ENCODE data around the gene FAM221B.
A peak's percentile ranks its signal among the peaks of the same experiment; 100 is the strongest.

The FAM221B gene

DNA sequence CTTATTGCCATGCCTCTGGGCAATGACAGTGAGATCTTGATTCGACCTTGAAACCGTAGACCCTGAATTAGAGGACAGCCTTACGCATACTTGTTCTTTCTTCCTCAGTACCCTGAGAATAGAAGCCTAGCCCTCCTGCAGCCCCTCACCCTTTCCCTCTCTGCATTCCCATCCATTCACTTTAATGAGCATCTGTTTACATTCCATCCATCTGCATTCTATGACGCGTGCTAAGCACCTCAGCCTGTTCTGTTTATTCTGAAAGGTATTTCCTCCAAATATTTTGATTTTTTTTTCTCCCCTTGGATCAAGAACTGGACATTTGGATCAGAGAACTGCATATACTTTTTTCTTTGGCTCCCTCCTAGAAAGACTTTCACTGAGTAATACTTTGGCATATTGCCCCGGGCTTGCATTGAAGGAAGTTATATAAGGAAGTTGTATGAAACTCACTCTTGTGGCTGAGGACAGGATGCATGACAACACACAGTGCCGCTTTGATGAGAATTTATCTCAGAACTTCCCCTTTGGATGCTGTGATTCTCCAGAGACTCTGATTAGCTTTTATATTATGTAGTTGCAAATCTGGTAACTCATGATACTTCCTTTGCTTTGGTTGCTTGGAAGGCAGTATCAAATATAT lies 16.2 kb upstream of the FAM221B start:
- Histone ChIP-seq H3K4me1 (ENCODE audit: control insufficient read depth, low read depth, low read length) (peaks cover 19% of the 10 kb centered on the region), H3K9ac (ENCODE audit: low read length) (no peak overlapping the region), H3K36me3 (ENCODE audit: control insufficient read depth, low read depth, low read length) (no peaks in the 10 kb centered on the region), H3K27ac (ENCODE audit: low read length) (no peak overlapping the region), H3K9me3 (ENCODE audit: control insufficient read depth, low read depth, low read length) (no peaks in the 10 kb centered on the region), H3K4me3 (ENCODE audit: low read length) (peak overlapping the region; percentile 18), H3K27me3 (ENCODE audit: control insufficient read depth, insufficient read depth, low read length) (peaks cover 26% of the 10 kb centered on the region)

GRCh38 chr9:35842795-35843194 lies 14.3 kb upstream of the FAM221B start:
- Histone ChIP-seq H3K36me3 (ENCODE audit: control insufficient read depth, low read depth, low read length) (no peaks in the 10 kb centered on the region), H3K9me3 (ENCODE audit: control insufficient read depth, low read depth, low read length) (no peaks in the 10 kb centered on the region), H3K4me3 (ENCODE audit: low read length) (no peak overlapping the region), H3K27ac (ENCODE audit: low read length) (no peak overlapping the region), H3K4me1 (ENCODE audit: control insufficient read depth, low read depth, low read length) (peaks cover 19% of the 10 kb centered on the region), H3K9ac (ENCODE audit: low read length) (no peak overlapping the region), H3K27me3 (ENCODE audit: control insufficient read depth, insufficient read depth, low read length) (peaks cover 26% of the 10 kb centered on the region)

DNA sequence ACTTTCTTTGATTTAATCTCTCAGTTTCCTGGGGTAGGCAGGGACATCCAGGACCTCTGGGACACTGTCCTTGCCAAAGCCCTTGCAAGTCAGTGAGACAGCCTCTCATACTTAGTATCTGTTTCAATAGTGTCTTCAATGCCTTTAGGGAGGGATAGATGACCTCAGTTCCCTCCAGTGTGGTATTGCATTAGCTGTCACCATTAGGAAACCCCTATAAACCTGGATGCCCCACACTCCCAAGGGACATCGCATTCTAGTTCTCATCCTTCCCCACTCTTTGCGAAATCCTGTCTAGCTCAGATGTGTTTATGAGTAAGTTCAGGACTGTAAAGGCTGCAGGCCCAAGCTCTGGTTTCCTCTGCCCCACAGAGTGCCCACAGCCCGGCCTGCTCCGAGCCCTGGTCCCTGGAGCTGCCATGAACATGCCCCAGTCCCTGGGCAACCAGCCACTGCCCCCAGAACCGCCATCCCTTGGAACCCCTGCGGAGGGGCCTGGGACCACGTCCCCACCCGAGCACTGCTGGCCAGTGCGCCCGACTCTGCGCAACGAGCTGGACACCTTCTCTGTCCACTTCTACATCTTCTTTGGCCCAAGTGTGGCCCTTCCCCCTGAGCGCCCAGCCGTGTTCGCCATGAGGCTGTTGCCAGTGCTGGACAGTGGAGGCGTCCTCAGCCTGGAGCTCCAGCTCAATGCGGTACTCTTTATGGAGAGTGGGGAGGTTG lies 13.7 kb upstream of the FAM221B start:
- Histone ChIP-seq H3K9me3 (ENCODE audit: control insufficient read depth, low read depth, low read length) (no peaks in the 10 kb centered on the region), H3K36me3 (ENCODE audit: control insufficient read depth, low read depth, low read length) (no peaks in the 10 kb centered on the region), H3K9ac (ENCODE audit: low read length) (no peak overlapping the region), H3K4me3 (ENCODE audit: low read length) (no peak overlapping the region), H3K27me3 (ENCODE audit: control insufficient read depth, insufficient read depth, low read length) (peaks cover 22% of the 10 kb centered on the region), H3K4me1 (ENCODE audit: control insufficient read depth, low read depth, low read length) (peaks cover 19% of the 10 kb centered on the region), H3K27ac (ENCODE audit: low read length) (no peak overlapping the region)

GRCh38 chr9:35841645-35841900 lies 13.0 kb upstream of the FAM221B start:
- Histone ChIP-seq H3K9ac (ENCODE audit: low read length) (no peak overlapping the region), H3K9me3 (ENCODE audit: control insufficient read depth, low read depth, low read length) (no peaks in the 10 kb centered on the region), H3K36me3 (ENCODE audit: control insufficient read depth, low read depth, low read length) (no peaks in the 10 kb centered on the region), H3K4me3 (ENCODE audit: low read length) (no peak overlapping the region), H3K4me1 (ENCODE audit: control insufficient read depth, low read depth, low read length) (peaks cover 19% of the 10 kb centered on the region), H3K27ac (ENCODE audit: low read length) (no peak overlapping the region), H3K27me3 (ENCODE audit: control insufficient read depth, insufficient read depth, low read length) (peaks cover 16% of the 10 kb centered on the region)

DNA sequence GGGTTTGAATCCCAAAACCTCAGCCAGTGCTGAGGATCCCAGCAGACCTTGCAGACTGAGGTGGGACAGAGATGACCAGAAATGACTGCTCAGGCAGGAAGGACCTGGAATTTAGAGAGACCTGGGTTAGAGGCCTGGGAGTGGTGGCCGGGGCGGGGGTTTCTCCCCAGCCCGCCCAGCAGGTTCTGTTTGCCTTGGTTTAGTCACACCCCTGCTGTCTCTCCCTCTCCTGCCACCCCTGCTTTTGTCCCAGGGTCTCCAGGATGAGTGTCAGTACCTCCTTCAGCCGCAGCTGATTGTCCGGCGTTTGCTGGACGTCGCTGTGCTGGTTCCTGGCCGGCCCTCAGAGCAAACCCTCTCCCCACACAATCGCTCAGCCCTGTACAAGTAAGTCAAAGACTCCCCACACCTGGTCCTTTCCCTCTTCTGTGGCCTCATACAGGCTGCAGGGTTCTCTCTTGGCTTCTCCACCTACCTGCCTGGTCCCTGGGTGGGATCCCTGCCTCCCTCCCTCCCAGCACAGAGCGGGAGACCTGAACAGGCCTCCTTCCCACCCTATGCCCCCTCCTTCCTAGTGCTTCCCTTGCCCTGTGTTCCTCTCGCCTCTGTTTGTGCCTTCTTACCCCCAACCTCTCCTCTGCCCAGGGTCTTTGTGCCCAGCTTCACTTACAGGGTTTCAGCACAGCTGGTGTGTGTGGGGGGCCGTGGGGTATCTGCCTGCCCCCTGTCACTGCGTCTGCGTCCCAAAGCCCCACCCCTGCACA lies 12.5 kb upstream of the FAM221B start:
- no peaks in the 10 kb centered on the region for H3K9me3 ChIP-seq (ENCODE audit: control insufficient read depth, low read depth, low read length)
- no peaks in the 10 kb centered on the region for H3K36me3 ChIP-seq (ENCODE audit: control insufficient read depth, low read depth, low read length)
- no peak overlapping the region for H3K9ac ChIP-seq (ENCODE audit: low read length)
- H3K27ac ChIP-seq (ENCODE audit: low read length), result no peak overlapping the region
- H3K27me3 ChIP-seq (ENCODE audit: control insufficient read depth, insufficient read depth, low read length), result peaks cover 10% of the 10 kb centered on the region
- peaks cover 19% of the 10 kb centered on the region for H3K4me1 ChIP-seq (ENCODE audit: control insufficient read depth, low read depth, low read length)
- H3K4me3 ChIP-seq (ENCODE audit: low read length), result no peak overlapping the region

GRCh38 chr9:35839926-35840325 lies 11.4 kb upstream of the FAM221B start:
- Histone ChIP-seq H3K27me3 (ENCODE audit: control insufficient read depth, insufficient read depth, low read length) (peaks cover 1% of the 10 kb centered on the region), H3K36me3 (ENCODE audit: control insufficient read depth, low read depth, low read length) (no peaks in the 10 kb centered on the region), H3K9ac (ENCODE audit: low read length) (no peak overlapping the region), H3K4me3 (ENCODE audit: low read length) (no peak overlapping the region), H3K27ac (ENCODE audit: low read length) (no peak overlapping the region), H3K4me1 (ENCODE audit: control insufficient read depth, low read depth, low read length) (peaks cover 11% of the 10 kb centered on the region), H3K9me3 (ENCODE audit: control insufficient read depth, low read depth, low read length) (no peaks in the 10 kb centered on the region)

DNA sequence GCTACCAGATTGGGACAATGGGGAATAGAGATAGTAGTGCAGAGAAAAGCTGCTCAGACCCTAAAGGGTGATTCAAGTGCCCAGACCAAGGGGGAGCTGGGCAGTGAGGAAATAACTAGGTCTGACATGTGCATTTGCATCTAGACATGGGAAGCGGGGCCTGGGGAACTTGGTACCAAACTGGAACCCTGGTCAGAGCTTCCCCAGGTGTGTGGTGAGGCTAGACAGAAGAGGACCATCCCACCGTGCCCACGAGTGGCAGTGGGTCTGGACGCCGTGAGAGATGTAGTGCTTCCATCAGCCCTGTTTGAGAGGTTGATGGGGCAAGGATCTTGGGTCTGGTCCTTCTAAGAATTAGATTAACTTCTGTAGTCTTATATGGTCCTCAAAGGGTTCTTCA lies 8.1 kb upstream of the FAM221B start:
- H3K9me3 ChIP-seq (ENCODE audit: control insufficient read depth, low read depth, low read length), result no peaks in the 10 kb centered on the region
- no peaks in the 10 kb centered on the region for H3K36me3 ChIP-seq (ENCODE audit: control insufficient read depth, low read depth, low read length)
- H3K4me1 ChIP-seq (ENCODE audit: control insufficient read depth, low read depth, low read length), result no peaks in the 10 kb centered on the region
- no peak overlapping the region for H3K27ac ChIP-seq (ENCODE audit: low read length)
- no peak overlapping the region for H3K9ac ChIP-seq (ENCODE audit: low read length)
- no peaks in the 10 kb centered on the region for H3K27me3 ChIP-seq (ENCODE audit: control insufficient read depth, insufficient read depth, low read length)
- no peak overlapping the region for H3K4me3 ChIP-seq (ENCODE audit: low read length)

DNA sequence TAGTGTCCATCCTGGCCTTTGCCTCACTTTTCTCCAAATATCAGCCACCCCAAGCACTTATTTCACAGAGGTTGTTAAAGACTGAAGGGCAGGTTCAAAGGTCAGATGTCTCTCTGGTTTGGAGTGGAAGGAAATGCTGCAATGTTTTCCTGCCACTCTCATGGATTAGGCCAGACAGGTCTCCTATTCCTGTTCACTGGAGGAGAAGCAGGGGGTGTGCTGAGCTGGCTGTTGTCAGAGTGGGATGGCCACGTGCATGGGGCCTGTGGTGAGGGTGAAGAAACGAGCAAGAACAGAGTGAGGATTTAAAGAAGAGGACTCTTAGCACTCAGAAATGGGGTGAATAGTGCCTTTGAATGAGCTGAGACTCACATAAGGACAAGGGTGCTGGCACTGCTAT lies 7.2 kb upstream of the FAM221B start:
- H3K4me3 ChIP-seq (ENCODE audit: low read length), result no peak overlapping the region
- no peak overlapping the region for H3K9ac ChIP-seq (ENCODE audit: low read length)
- no peaks in the 10 kb centered on the region for H3K4me1 ChIP-seq (ENCODE audit: control insufficient read depth, low read depth, low read length)
- no peaks in the 10 kb centered on the region for H3K27me3 ChIP-seq (ENCODE audit: control insufficient read depth, insufficient read depth, low read length)
- H3K9me3 ChIP-seq (ENCODE audit: control insufficient read depth, low read depth, low read length), result no peaks in the 10 kb centered on the region
- H3K36me3 ChIP-seq (ENCODE audit: control insufficient read depth, low read depth, low read length), result no peaks in the 10 kb centered on the region
- no peak overlapping the region for H3K27ac ChIP-seq (ENCODE audit: low read length)

GRCh38 chr9:35835216-35835632 lies 6.7 kb upstream of the FAM221B start:
- Histone ChIP-seq H3K36me3 (ENCODE audit: control insufficient read depth, low read depth, low read length) (no peaks in the 10 kb centered on the region), H3K27ac (ENCODE audit: low read length) (no peak overlapping the region), H3K9me3 (ENCODE audit: control insufficient read depth, low read depth, low read length) (no peaks in the 10 kb centered on the region), H3K27me3 (ENCODE audit: control insufficient read depth, insufficient read depth, low read length) (no peaks in the 10 kb centered on the region), H3K4me3 (ENCODE audit: low read length) (no peak overlapping the region), H3K4me1 (ENCODE audit: control insufficient read depth, low read depth, low read length) (no peaks in the 10 kb centered on the region), H3K9ac (ENCODE audit: low read length) (no peak overlapping the region)

DNA sequence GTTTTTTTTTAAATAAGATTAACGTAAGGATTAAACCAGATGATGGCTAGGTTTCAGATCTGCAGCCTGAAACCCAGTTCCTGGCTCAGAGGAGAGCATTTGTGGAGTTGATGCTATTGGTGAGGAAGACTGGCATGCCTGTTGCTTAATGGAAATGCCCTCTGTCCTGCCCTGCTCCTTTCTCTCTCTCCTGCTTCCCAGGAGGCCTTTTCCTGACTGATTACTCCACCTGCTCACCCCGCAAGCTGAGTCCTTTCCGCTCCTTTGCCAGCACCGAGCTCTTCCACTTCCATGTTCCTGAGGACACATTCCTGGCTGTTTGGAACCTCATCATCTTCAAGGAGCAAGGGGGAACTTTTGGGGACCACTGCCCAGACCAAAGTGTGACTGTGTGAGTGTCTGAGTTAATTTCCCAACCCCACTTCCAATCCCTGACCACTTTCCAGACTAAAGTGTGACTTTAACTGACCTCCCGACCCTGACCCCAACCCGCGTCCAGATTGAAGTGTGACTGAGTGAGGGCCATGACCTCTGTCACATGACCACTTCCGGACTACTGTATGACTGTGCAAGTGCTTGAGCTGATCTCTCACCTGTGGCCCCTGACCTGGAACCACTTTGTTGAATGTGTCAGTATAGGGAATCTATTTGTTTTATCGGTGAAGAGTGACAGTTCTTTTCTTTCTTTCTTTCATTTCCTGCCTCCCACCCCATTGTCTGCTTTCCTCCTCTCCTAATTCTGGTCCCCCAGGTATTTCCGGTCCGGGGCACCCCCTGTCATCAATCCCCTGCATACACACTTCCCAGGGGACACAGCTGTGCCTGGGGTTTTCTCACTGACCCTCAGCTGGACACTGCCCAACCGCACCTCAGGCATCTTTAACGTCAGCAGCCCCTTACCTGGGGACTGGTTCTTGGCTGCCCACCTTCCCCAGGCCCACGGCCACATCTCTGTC lies 6.0 kb upstream of the FAM221B start:
- Histone ChIP-seq H3K36me3 (ENCODE audit: control insufficient read depth, low read depth, low read length) (no peaks in the 10 kb centered on the region), H3K27ac (ENCODE audit: low read length) (no peak overlapping the region), H3K4me3 (ENCODE audit: low read length) (no peak overlapping the region), H3K4me1 (ENCODE audit: control insufficient read depth, low read depth, low read length) (no peaks in the 10 kb centered on the region), H3K9ac (ENCODE audit: low read length) (no peak overlapping the region), H3K27me3 (ENCODE audit: control insufficient read depth, insufficient read depth, low read length) (no peaks in the 10 kb centered on the region), H3K9me3 (ENCODE audit: control insufficient read depth, low read depth, low read length) (no peaks in the 10 kb centered on the region)

- no peaks in the 10 kb centered on the region for H3K27me3 ChIP-seq (ENCODE audit: control insufficient read depth, insufficient read depth, low read length)
- H3K27ac ChIP-seq (ENCODE audit: low read length), result no peak overlapping the region
Observed at GRCh38 chr9:35832814-35833213, 4.3 kb upstream of the FAM221B start.

More at GRCh38 chr9:35832814-35833213, 4.3 kb upstream of the FAM221B start:
- Histone ChIP-seq H3K36me3 (ENCODE audit: control insufficient read depth, low read depth, low read length) (no peaks in the 10 kb centered on the region), H3K4me3 (ENCODE audit: low read length) (no peak overlapping the region), H3K9ac (ENCODE audit: low read length) (no peak overlapping the region), H3K4me1 (ENCODE audit: control insufficient read depth, low read depth, low read length) (peaks cover 3% of the 10 kb centered on the region), H3K9me3 (ENCODE audit: control insufficient read depth, low read depth, low read length) (no peaks in the 10 kb centered on the region)
